Liver (tissue), 9 donors: ENCODE results near the gene GTF2IRD1. TPM values are rescaled to one million over a fixed set of nuclear protein-coding genes. Genes with fewer than 3 reads are reported as not detected.

Experiments used
- DNase-seq: peaks from one replicate; pipeline ENCODE4 v3.0.0-alpha.2; 2017; ENCODE audit warnings: low spot score
- H3K27ac ChIP-seq, 2 donors: one replicate each; pipeline ENCODE4 v1.7.0; 2013; ENCODE audit warnings: inconsistent platforms in 2 of 2, low read length in 2 of 2, control low read depth in 1 of 2, low read depth in 1 of 2, mild to moderate bottlenecking in 1 of 2
- H3K27me3 ChIP-seq, 4 donors: one replicate each; pipeline versions ENCODE4 v1.6.1 to v1.7.0; 2013; ENCODE audit warnings: low read length in 3 of 4, inconsistent platforms in 1 of 4, mild to moderate bottlenecking in 1 of 4, moderate library complexity in 1 of 4; ENCODE audit not compliant: control insufficient read depth in 4 of 4, insufficient read depth in 4 of 4
- H3K36me3 ChIP-seq, 4 donors: one replicate each; pipeline versions ENCODE4 v1.6.1 to v1.7.0; 2013; ENCODE audit warnings: low read length in 3 of 4, mild to moderate bottlenecking in 3 of 4, low read depth in 1 of 4, moderate library complexity in 1 of 4; ENCODE audit not compliant: control insufficient read depth in 4 of 4, insufficient read depth in 3 of 4
- H3K4me1 ChIP-seq, 4 donors: one replicate each; pipeline versions ENCODE4 v1.6.1 to v1.7.0; 2013; ENCODE audit warnings: low read length in 3 of 4, mild to moderate bottlenecking in 3 of 4, moderate library complexity in 1 of 4; ENCODE audit not compliant: control insufficient read depth in 4 of 4, insufficient read depth in 4 of 4
- H3K4me3 ChIP-seq, 3 donors: one replicate each; pipeline versions ENCODE4 v1.6.1 to v1.7.0; 2013; ENCODE audit warnings: low read length in 3 of 3, control low read depth in 1 of 3, low read depth in 1 of 3, mild to moderate bottlenecking in 1 of 3
- H3K9ac ChIP-seq, 2 donors: one replicate each; pipeline ENCODE4 v1.7.0; 2013; ENCODE audit warnings: low read length in 2 of 2, mild to moderate bottlenecking in 2 of 2, moderate library complexity in 2 of 2, control low read depth in 1 of 2, low read depth in 1 of 2
- H3K9me3 ChIP-seq, 4 donors: one replicate each; pipeline versions ENCODE4 v1.6.1 to v1.7.0; 2013; ENCODE audit warnings: low read length in 3 of 4; ENCODE audit not compliant: control insufficient read depth in 4 of 4
- ATF3 ChIP-seq: IDR thresholded peaks from 2 replicates; pipeline ENCODE4 v1.6.1; 2016; ENCODE audit warnings: antibody characterized with exemption
- CTCF ChIP-seq: fragments of 150-350 bp; IDR thresholded peaks from 2 replicates; pipeline ENCODE4 v1.5.1; 2017; ENCODE audit warnings: improper control_type of control experiment, low read depth, low read length; ENCODE audit not compliant: missing input control
- EGR1 ChIP-seq, 2 donors: IDR thresholded peaks; 2 replicates each; pipeline ENCODE4 v1.6.1; 2016 to 2018; ENCODE audit warnings: antibody characterized with exemption in 2 of 2, low read depth in 2 of 2
- FOXA1 ChIP-seq: IDR thresholded peaks from 2 replicates; pipeline ENCODE4 v1.6.1; 2016; ENCODE audit warnings: antibody characterized with exemption
- FOXA2 ChIP-seq: IDR thresholded peaks from 2 replicates; pipeline ENCODE4 v1.6.1; 2016; ENCODE audit warnings: antibody characterized with exemption
- GABPA ChIP-seq, 2 donors: IDR thresholded peaks in 1 of 2; conservative IDR thresholded peaks in 1 of 2; 2 replicates each; pipeline ENCODE4 v1.6.1; 2016; ENCODE audit warnings: antibody characterized with exemption in 2 of 2, mild to moderate bottlenecking in 1 of 2, moderate library complexity in 1 of 2
- HNF4A ChIP-seq, 2 donors: conservative IDR thresholded peaks; 2 replicates each; pipeline ENCODE4 v1.6.1; 2016; ENCODE audit warnings: antibody characterized with exemption in 2 of 2, mild to moderate bottlenecking in 2 of 2
- HNF4G ChIP-seq: IDR thresholded peaks from 2 replicates; pipeline ENCODE4 v1.6.1; 2016; ENCODE audit warnings: antibody characterized with exemption
- JUND ChIP-seq, 2 donors: IDR thresholded peaks; 2 replicates each; pipeline ENCODE4 v1.6.1; 2016; ENCODE audit warnings: antibody characterized with exemption in 2 of 2
- MAX ChIP-seq: IDR thresholded peaks from 2 replicates; pipeline ENCODE4 v1.6.1; 2016; ENCODE audit warnings: antibody characterized with exemption
- NR2F2 ChIP-seq: IDR thresholded peaks from 2 replicates; pipeline ENCODE4 v1.6.1; 2016; ENCODE audit warnings: antibody characterized with exemption
- RAD21 ChIP-seq, 2 donors: IDR thresholded peaks; 2 replicates each; pipeline ENCODE4 v1.6.1; 2016; ENCODE audit warnings: antibody characterized with exemption in 2 of 2, mild to moderate bottlenecking in 2 of 2
- REST ChIP-seq: IDR thresholded peaks from 2 replicates; pipeline ENCODE4 v1.6.1; 2016; ENCODE audit warnings: antibody characterized with exemption, mild to moderate bottlenecking
- RXRA ChIP-seq, 2 donors: IDR thresholded peaks; 2 replicates each; pipeline ENCODE4 v1.6.1; 2017 to 2018; ENCODE audit warnings: antibody characterized with exemption in 2 of 2, mild to moderate bottlenecking in 1 of 2
- SP1 ChIP-seq: IDR thresholded peaks from 2 replicates; pipeline ENCODE4 v1.6.1; 2018; ENCODE audit warnings: antibody characterized with exemption, mild to moderate bottlenecking
- TAF1 ChIP-seq: conservative IDR thresholded peaks from 2 replicates; pipeline ENCODE4 v1.6.1; 2016; ENCODE audit warnings: antibody characterized with exemption, mild to moderate bottlenecking
- YY1 ChIP-seq: IDR thresholded peaks from 2 replicates; pipeline ENCODE4 v1.6.1; 2016; ENCODE audit warnings: antibody characterized with exemption, mild to moderate bottlenecking
- ZBTB33 ChIP-seq: IDR thresholded peaks from 2 replicates; pipeline ENCODE4 v1.6.1; 2016; ENCODE audit warnings: antibody characterized with exemption
- WGBS: extraction: QIAGEN DNeasy Blood & Tissue Kit; methylation state at CpG from one replicate; pipeline ENCODE4 v1.1.7; 2013; 5-methylcytosine and 5-hydroxymethylcytosine counted together
- polyA plus RNA-seq, 2 donors: library from polyadenylated mRNA; stranded (reverse) in 1 of 2; unstranded in 1 of 2; fragments of 200-250 nt in 1 of 2; fragments of >200 nt in 1 of 2; fragmentation: Nextera tagmentation in 1 of 2; extraction: Ambion mirVana in 1 of 2; gene quantifications; one replicate each; pipeline versions ENCODE4 v1.2.1 to v1.2.3, GENCODE V29; 2013 to 2015
- total RNA-seq, 2 donors: library from RNA; depleted of rRNA; stranded (reverse); fragments of >200 nt; gene quantifications; one replicate each; pipeline ENCODE4 v1.2.3, GENCODE V29; 2014
- donor health status: healthy.
- donor health status: healthy.
- donor health status: healthy.
- donor health status: healthy.
- donor health status: healthy.

The GTF2IRD1 gene
- total and polyA plus RNA-seq, 4 donors = 2.0 to 7.4 (median 3.3) TPM

- TF ChIP-seq RXRA (IDR thresholded peaks at IDR 0.05) (no peak), GABPA (IDR thresholded peaks at IDR 0.05 in 1 of 2, conservative IDR thresholded peaks at IDR 0.05 in 1 of 2) (no peak), HNF4A (conservative IDR thresholded peaks at IDR 0.05) (no peak), SP1 (no peak), MAX (no peak), YY1 (no peak), JUND (IDR thresholded peaks at IDR 0.05) (no peak), TAF1 (no peak), RAD21 (IDR thresholded peaks at IDR 0.05) (no peak)
Observed at GRCh38 chr7:74515276-74515675, 61.6 kb downstream of the GTF2IRD1 start (continued).

- H3K9ac ChIP-seq = no peak overlapping the region
- H3K4me1 ChIP-seq = no peaks in the 10 kb centered on the region
- WGBS = 92% methylated on average over 3 of the region's 3 CpGs
Observed at GRCh38 chr7:74516214-74516613, 62.5 kb downstream of the GTF2IRD1 start.

More at GRCh38 chr7:74516214-74516613, 62.5 kb downstream of the GTF2IRD1 start:
- H3K27me3 ChIP-seq = no peaks in the 10 kb centered on the region
- no peak overlapping the region for H3K27ac ChIP-seq
- no peak for DNase-seq
- H3K9me3 ChIP-seq = no peaks in the 10 kb centered on the region
- peaks cover 0 to 4% (median under 1%) of the 10 kb centered on the region in 4 donors for H3K36me3 ChIP-seq
- TF ChIP-seq NR2F2 = no peak
- no peak for TF ChIP-seq CTCF
- TF ChIP-seq ZBTB33 = no peak
- TF ChIP-seq ATF3 = no peak
- no peak for TF ChIP-seq SP1
- TF ChIP-seq YY1 = no peak
- TF ChIP-seq TAF1 = no peak
- TF ChIP-seq FOXA1 = no peak
- TF ChIP-seq HNF4A (conservative IDR thresholded peaks at IDR 0.05) = no peak
- no peak for TF ChIP-seq JUND (IDR thresholded peaks at IDR 0.05)
- TF ChIP-seq FOXA2 = no peak
- no peak for TF ChIP-seq GABPA (IDR thresholded peaks at IDR 0.05 in 1 of 2, conservative IDR thresholded peaks at IDR 0.05 in 1 of 2)
- no peak for TF ChIP-seq HNF4G
- no peak for TF ChIP-seq RAD21 (IDR thresholded peaks at IDR 0.05)
- no peak for TF ChIP-seq RXRA (IDR thresholded peaks at IDR 0.05)
- TF ChIP-seq MAX = no peak
- no peak for TF ChIP-seq EGR1 (IDR thresholded peaks at IDR 0.05; ENCODE audit: low read depth in 2 of 2)
- no peak for TF ChIP-seq REST
- no peak overlapping the region for H3K4me3 ChIP-seq
